Gastrocnemius medialis (tissue), 4 donors: ENCODE results near the gene KATNIP. TPM values are rescaled to one million over a fixed set of nuclear protein-coding genes. Genes with fewer than 3 reads are reported as not detected.

Experiments used
- ATAC-seq, 2 donors: fragments of 150-250 bp; one replicate each; pipeline ENCODE4 v1.9.1; 2016
- DNase-seq, 2 donors: peaks; one replicate each; pipeline ENCODE4 v3.0.0-alpha.2; 2019
- H3K27ac ChIP-seq, 4 donors: fragments of 200-600 bp; sonication (generic); 1 replicate in 1 of 4; 2 replicates in 3 of 4; pipeline ENCODE4 v1.5.1; 2016 to 2018; ENCODE audit warnings: mild to moderate bottlenecking in 2 of 4, moderate library complexity in 1 of 4
- H3K27me3 ChIP-seq, 3 donors: fragments of 200-600 bp; sonication (generic) in 2 of 3; 1 replicate in 1 of 3; 2 replicates in 2 of 3; pipeline versions ENCODE4 v1.5.1 to v1.6.0; 2016 to 2019; ENCODE audit warnings: mild to moderate bottlenecking in 1 of 3, moderate library complexity in 1 of 3
- H3K36me3 ChIP-seq, 2 donors: fragments of 200-600 bp; sonication (generic) in 1 of 2; one replicate each; pipeline ENCODE4 v1.5.1; 2017 to 2018
- H3K4me1 ChIP-seq, 2 donors: fragments of 200-600 bp; sonication (generic) in 1 of 2; one replicate each; pipeline ENCODE4 v1.5.1; 2016 to 2017; ENCODE audit warnings: mild to moderate bottlenecking in 2 of 2
- H3K4me3 ChIP-seq, 4 donors: fragments of 200-600 bp; sonication (generic) in 3 of 4; 1 replicate in 1 of 4; 2 replicates in 3 of 4; pipeline ENCODE4 v1.5.1; 2016 to 2019; ENCODE audit warnings: mild to moderate bottlenecking in 2 of 4
- H3K9me3 ChIP-seq, 3 donors: fragments of 200-600 bp; sonication (generic) in 2 of 3; 1 replicate in 1 of 3; 2 replicates in 2 of 3; pipeline ENCODE4 v1.5.1; 2016 to 2019
- POLR2A ChIP-seq, 2 donors: fragments of 450-650 bp; IDR thresholded peaks; one replicate each; pipeline ENCODE4 v1.6.1; 2017; ENCODE audit warnings: antibody characterized with exemption in 2 of 2, mild to moderate bottlenecking in 2 of 2, moderate library complexity in 2 of 2
- in situ Hi-C, 4 donors: fragments of 200-750 bp; cut with MboI; loops; one replicate each; pipeline versions ENCODE4 v1.15.0 to v1.8.0; 2017; ENCODE audit warnings: low sequenced_read_pairs in 4 of 4
- intact Hi-C: fragments of 100-400 bp; cut with DNase I; formaldehyde crosslinking; loops from one replicate; pipeline ENCODE4 v1.15.1; 2023; ENCODE audit warnings: low total_unique reads
- total RNA-seq, 4 donors: library from RNA; depleted of rRNA; stranded (reverse); fragments of >200 nt; gene quantifications; one replicate each; pipeline versions ENCODE4 v1.1.0 to v1.2.3, GENCODE V29; 2016
- TF ChIP-seq, protein P1 (sequence below), 5 experiments: fragments of 450-650 bp in 3 of 5; fragments of 200-600 bp in 2 of 5; sonication (generic) in 2 of 5; IDR thresholded peaks in 4 of 5; conservative IDR thresholded peaks in 1 of 5; 1 replicate in 4 of 5; 2 replicates in 1 of 5; pipeline ENCODE4 v1.5.1; 2016 to 2019; ENCODE audit warnings: antibody characterized with exemption in 5 of 5, mild to moderate bottlenecking in 3 of 5, moderate library complexity in 3 of 5

KATNIP gene
- total RNA-seq, 4 donors from 2014 or later = 6.3 to 12.1 (median 7.7) TPM

- DNase-seq (no peak), ATAC-seq (no peak)
- no peaks in the 10 kb centered on the region for H3K4me1 ChIP-seq
- no peak overlapping the region for H3K4me3 ChIP-seq
- intact Hi-C loops = no loop called here
- H3K27me3 ChIP-seq = no peaks in the 10 kb centered on the region
- in situ Hi-C loops = no loop called here
- H3K27ac ChIP-seq = no peak overlapping the region
- TF ChIP-seq, protein P1, sequence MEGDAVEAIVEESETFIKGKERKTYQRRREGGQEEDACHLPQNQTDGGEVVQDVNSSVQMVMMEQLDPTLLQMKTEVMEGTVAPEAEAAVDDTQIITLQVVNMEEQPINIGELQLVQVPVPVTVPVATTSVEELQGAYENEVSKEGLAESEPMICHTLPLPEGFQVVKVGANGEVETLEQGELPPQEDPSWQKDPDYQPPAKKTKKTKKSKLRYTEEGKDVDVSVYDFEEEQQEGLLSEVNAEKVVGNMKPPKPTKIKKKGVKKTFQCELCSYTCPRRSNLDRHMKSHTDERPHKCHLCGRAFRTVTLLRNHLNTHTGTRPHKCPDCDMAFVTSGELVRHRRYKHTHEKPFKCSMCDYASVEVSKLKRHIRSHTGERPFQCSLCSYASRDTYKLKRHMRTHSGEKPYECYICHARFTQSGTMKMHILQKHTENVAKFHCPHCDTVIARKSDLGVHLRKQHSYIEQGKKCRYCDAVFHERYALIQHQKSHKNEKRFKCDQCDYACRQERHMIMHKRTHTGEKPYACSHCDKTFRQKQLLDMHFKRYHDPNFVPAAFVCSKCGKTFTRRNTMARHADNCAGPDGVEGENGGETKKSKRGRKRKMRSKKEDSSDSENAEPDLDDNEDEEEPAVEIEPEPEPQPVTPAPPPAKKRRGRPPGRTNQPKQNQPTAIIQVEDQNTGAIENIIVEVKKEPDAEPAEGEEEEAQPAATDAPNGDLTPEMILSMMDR (IDR thresholded peaks at IDR 0.05 in 4 of 5, conservative IDR thresholded peaks at IDR 0.05 in 1 of 5) = no peak
- H3K9me3 ChIP-seq = no peaks in the 10 kb centered on the region
- H3K36me3 ChIP-seq = no peaks in the 10 kb centered on the region
Measured at GRCh38 chr16:27591837-27592236, 41.9 kb downstream of the KATNIP start.

DNA sequence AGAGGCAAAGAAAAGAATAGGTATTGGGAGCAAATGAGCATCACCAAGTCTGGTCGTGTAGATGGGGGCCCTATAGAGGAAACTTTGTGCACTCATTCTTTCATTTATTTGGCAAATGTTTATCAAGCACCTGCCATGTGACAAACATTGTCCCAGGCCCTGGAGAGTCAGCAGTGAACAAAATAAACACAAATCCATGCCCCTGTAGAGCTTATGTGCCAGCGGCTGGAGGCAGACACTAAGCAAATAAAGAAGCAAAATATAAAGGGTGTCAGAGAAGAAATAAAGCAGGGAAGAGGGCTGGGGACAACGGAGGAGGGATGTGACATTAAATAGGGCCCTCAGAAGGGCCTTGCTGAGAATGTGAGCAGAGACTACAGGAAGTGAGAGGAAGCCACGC lies 45.5 kb downstream of the KATNIP start:
- DNase-seq = no peak
- no peak for ATAC-seq

DNA sequence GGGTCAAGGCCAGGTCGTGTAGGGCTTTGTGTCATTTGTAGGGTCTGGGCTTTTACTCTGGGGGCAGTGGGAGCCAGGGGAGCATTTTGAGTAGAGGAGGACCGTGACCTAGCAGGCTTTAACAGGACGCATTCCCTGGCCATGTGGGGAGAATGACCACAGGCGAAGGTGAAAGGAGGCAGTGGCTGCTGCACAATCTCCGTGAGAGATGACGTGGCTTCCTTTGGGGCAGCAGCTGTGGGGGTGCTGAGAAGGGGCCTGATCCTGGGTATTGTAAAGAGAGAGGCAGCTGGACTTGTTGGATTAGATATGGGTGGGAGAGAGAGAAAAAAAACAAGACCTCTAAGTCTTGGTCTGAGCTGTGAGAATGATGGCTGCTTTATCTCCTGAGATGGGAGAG lies 46.0 kb downstream of the KATNIP start:
- no peaks in the 10 kb centered on the region for H3K4me1 ChIP-seq
- in situ Hi-C loops = no loop called here
- DNase-seq (no peak), ATAC-seq (no peak)
- TF ChIP-seq, protein P1 (IDR thresholded peaks at IDR 0.05 in 4 of 5, conservative IDR thresholded peaks at IDR 0.05 in 1 of 5) = no peak
- no peak for TF ChIP-seq POLR2A (IDR thresholded peaks at IDR 0.05)
- intact Hi-C loops = no loop called here
- no peaks in the 10 kb centered on the region for H3K27me3 ChIP-seq
- H3K4me3 ChIP-seq = no peak overlapping the region
- no peaks in the 10 kb centered on the region for H3K9me3 ChIP-seq
- H3K36me3 ChIP-seq = no peaks in the 10 kb centered on the region
- H3K27ac ChIP-seq = no peak overlapping the region

More for the DNA sequence above, 45.5 kb downstream of the KATNIP start:
- intact Hi-C loops = no loop called here
- Histone ChIP-seq H3K9me3 (no peaks in the 10 kb centered on the region), H3K36me3 (no peaks in the 10 kb centered on the region), H3K27me3 (no peaks in the 10 kb centered on the region), H3K4me1 (no peaks in the 10 kb centered on the region), H3K4me3 (no peak overlapping the region), H3K27ac (no peak overlapping the region)
- TF ChIP-seq POLR2A (IDR thresholded peaks at IDR 0.05) = no peak
- TF ChIP-seq, protein P1 (IDR thresholded peaks at IDR 0.05 in 4 of 5, conservative IDR thresholded peaks at IDR 0.05 in 1 of 5) = no peak
- in situ Hi-C loops = no loop called here

GRCh38 chr16:27596411-27596810 lies 46.5 kb downstream of the KATNIP start:
- Histone ChIP-seq H3K27ac (no peak overlapping the region), H3K36me3 (no peaks in the 10 kb centered on the region), H3K4me3 (no peak overlapping the region), H3K27me3 (no peaks in the 10 kb centered on the region), H3K9me3 (no peaks in the 10 kb centered on the region), H3K4me1 (no peaks in the 10 kb centered on the region)
- in situ Hi-C loops = no loop called here
- DNase-seq (no peak), ATAC-seq (no peak)
- intact Hi-C loops = no loop called here
- no peak for TF ChIP-seq POLR2A (IDR thresholded peaks at IDR 0.05)
- TF ChIP-seq, protein P1 (IDR thresholded peaks at IDR 0.05 in 4 of 5, conservative IDR thresholded peaks at IDR 0.05 in 1 of 5) = no peak

GRCh38 chr16:27597361-27597760 lies 47.4 kb downstream of the KATNIP start:
- Histone ChIP-seq H3K27ac (no peak overlapping the region), H3K4me1 (no peaks in the 10 kb centered on the region), H3K9me3 (no peaks in the 10 kb centered on the region), H3K4me3 (no peak overlapping the region), H3K27me3 (no peaks in the 10 kb centered on the region), H3K36me3 (no peaks in the 10 kb centered on the region)
- DNase-seq = no peak
- intact Hi-C loops (no loop called here), in situ Hi-C loops (no loop called here)
- ATAC-seq = no peak
- TF ChIP-seq, protein P1 (IDR thresholded peaks at IDR 0.05 in 4 of 5, conservative IDR thresholded peaks at IDR 0.05 in 1 of 5) = no peak
- no peak for TF ChIP-seq POLR2A (IDR thresholded peaks at IDR 0.05)
